Stimulated activated effector memory CD8-positive, alpha-beta T cell treated with anti-CD3 and anti-CD28 coated beads, Interleukin-12 subunit alpha, Interleukin-12 subunit beta, amount 100 ng/mL, for 72 hours (primary cell): ENCODE data around the gene JAM3.
"Not testable (repeated sequence)": the region's sequence is repeated elsewhere in the genome, so short reads cannot be mapped to it uniquely, and the experiment has no call there.

Experiments used
- ATAC-seq: fragments of 150-1000 bp; cut with Tn5 transposase; 2 replicates; pipeline ENCODE4 v1.10.0; 2021
- DNase-seq, 2 donors: peaks; one replicate each; pipeline ENCODE4 v3.0.0; 2021 to 2022; ENCODE audit warnings: low spot score in 2 of 2
- H3K27ac Mint-ChIP-seq: one replicate; pipeline ENCODE4 v1.8.0; 2022; ENCODE audit warnings: mild to moderate bottlenecking, mixed read lengths
- H3K36me3 Mint-ChIP-seq: one replicate; pipeline ENCODE4 v1.8.0; 2022; ENCODE audit warnings: mild to moderate bottlenecking, mixed read lengths
- H3K4me1 Mint-ChIP-seq: one replicate; pipeline ENCODE4 v1.8.0; 2022; ENCODE audit warnings: mixed read lengths
- H3K4me3 Mint-ChIP-seq: one replicate; pipeline ENCODE4 v1.8.0; 2022; ENCODE audit warnings: mild to moderate bottlenecking, mixed read lengths
- H3K9me3 Mint-ChIP-seq: one replicate; pipeline ENCODE4 v1.8.0; 2022; ENCODE audit warnings: mixed read lengths

Gene JAM3

GRCh38 chr11:134155456-134155855, 86.6 kb downstream of the JAM3 start:
- DNase-seq, result no peak
- Mint-ChIP-seq H3K36me3 (peaks cover 94% of the 10 kb centered on the region), H3K9me3 (no peaks in the 10 kb centered on the region), H3K27ac (no peak overlapping the region), H3K4me3 (no peak overlapping the region), H3K4me1 (no peaks in the 10 kb centered on the region)
- no peak for ATAC-seq

DNA sequence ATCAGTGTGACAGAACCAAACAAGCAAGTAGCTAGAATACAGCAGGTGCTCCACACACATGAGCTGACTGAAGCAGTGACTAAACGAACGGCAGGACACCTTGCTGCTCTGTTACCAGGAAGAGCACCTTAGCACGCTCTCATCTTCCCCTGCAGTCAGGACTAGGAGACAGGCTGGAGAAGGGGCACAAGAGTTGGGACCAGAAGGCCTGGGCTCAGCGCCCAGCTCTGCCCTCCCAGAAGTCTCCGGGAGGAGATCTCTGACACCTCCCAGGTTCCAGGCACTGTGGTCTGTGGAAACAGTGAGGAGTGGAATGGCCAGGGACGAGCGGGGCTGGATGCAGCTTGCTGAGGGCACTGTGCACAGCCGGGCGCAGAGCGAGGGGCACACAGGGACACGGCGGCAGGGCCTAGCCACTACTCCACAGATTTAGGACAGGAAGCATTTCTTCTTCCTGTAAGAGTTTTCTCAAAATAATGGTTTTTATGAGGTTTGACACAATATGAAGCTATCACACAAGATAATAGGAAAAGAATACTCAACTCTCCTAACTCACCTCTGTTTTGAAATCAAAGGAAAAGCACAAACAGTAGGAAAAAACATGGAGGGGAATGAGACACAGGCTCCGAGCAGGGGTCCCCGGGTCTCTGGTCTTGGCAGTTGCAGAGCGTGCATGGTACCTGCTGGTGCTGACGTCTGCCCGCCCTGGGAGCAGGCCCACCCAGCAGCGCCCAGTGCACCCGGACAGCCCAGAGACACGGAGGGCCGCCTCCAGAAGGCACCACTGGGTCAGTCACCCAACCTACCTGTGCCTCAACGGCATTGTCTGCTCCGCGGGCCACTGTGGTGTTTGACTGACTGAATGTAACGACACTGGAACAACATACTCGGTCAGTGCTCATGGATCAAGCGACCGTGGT, 87.3 kb downstream of the JAM3 start:
- Mint-ChIP-seq H3K27ac (no peak overlapping the region), H3K36me3 (peaks cover 94% of the 10 kb centered on the region), H3K9me3 (no peaks in the 10 kb centered on the region), H3K4me1 (no peaks in the 10 kb centered on the region), H3K4me3 (no peak overlapping the region)
- ATAC-seq, result no peak
- no peak for DNase-seq

GRCh38 chr11:134157451-134157850, 88.6 kb downstream of the JAM3 start:
- H3K9me3 Mint-ChIP-seq, result no peaks in the 10 kb centered on the region
- DNase-seq, result no peak
- no peaks in the 10 kb centered on the region for H3K4me1 Mint-ChIP-seq
- ATAC-seq, result no peak
- no peak overlapping the region for H3K27ac Mint-ChIP-seq
- H3K4me3 Mint-ChIP-seq, result no peak overlapping the region
- peaks cover 96% of the 10 kb centered on the region for H3K36me3 Mint-ChIP-seq

DNA sequence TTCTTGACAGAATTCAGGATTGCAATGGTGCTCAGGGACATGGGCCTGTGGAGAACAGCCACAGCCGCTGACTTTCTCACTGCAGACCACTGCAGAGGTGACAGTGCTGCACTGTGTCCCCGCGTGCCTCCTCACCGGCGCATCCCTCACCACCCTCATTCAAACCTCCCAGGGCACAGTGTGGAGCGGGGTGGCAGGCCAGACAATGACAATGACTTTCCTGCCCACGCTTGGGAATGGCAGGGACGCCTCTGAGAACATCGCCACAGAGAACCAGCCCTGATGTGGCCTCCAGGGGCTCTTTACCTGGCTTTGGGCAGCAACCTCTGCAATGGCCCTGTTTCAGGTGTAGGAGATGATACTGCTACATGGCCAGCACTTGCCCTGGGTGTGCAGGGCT, 89.2 kb downstream of the JAM3 start:
- Mint-ChIP-seq H3K4me3 (no peak overlapping the region), H3K36me3 (peaks cover 98% of the 10 kb centered on the region), H3K4me1 (no peaks in the 10 kb centered on the region), H3K27ac (no peak overlapping the region), H3K9me3 (no peaks in the 10 kb centered on the region)
- DNase-seq, result no peak
- ATAC-seq, result no peak

DNA sequence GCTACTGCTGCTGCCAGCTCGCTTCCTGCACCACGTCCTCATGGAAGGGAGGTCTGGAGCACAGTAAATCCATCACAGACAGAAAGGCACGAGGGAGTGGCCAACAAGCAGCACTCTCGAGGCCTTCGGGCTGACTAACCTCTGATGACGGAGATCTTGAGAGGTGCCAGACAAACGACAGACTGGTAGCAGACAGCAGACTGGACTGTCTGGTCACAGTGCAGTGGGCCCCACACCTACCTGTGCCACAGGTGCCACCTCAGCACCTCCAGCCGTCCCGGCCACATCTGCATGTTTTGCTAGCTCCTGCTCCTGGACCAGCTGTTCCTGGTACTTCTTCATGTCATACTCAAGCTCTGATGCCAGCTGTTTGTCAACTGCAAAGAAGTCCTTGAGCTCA, 90.8 kb downstream of the JAM3 start:
- no peak overlapping the region for H3K4me3 Mint-ChIP-seq
- H3K36me3 Mint-ChIP-seq, result peaks cover 100% of the 10 kb centered on the region
- H3K27ac Mint-ChIP-seq, result no peak overlapping the region
- no peaks in the 10 kb centered on the region for H3K9me3 Mint-ChIP-seq
- DNase-seq, result no peak
- peaks cover 2% of the 10 kb centered on the region for H3K4me1 Mint-ChIP-seq
- ATAC-seq, result no peak

DNA sequence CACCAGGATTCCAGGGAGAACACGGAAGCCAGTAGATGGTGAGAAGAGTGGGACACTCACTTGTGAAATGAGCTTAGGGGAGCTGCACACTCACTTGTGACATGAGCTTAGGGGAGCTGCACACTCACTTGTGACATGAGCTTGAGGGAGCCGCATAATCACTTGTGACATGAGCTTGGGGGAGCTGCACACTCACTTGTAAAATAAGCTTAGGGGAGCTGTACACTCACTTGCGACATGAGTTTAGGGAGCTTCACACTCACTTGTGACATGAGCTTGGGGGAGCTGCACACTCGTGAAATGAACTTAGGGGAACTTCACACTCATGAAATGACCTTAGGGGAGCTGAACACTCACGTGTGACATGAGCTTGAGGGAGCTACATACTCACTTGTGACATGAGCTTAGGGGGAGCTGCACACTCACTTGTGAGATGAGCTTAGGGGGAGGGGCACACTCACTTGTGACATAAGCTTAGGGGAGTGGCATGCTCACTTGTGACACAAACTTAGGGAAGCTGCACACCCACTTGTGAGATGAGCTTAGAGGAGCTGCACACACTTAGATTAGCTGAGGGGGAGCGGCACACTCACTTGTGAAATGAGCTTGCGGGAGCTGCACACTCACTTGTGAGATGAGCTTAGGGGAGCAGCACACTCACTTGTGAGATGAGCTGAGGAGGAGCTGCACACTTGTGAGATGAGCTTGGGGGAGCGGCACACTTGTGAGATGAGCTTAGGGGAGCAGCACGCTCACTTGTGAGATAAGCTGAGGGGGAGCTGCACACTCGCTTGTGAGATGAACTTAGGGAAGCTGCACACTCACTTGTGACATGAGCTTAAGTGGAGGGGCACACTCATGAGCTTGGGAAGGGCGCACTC, 95.9 kb downstream of the JAM3 start:
- Mint-ChIP-seq H3K4me3 (no peak overlapping the region), H3K27ac (no peak overlapping the region), H3K4me1 (peaks cover 6% of the 10 kb centered on the region), H3K36me3 (peaks cover 84% of the 10 kb centered on the region), H3K9me3 (no peaks in the 10 kb centered on the region)
- no peak for ATAC-seq
- no peak for DNase-seq

DNA sequence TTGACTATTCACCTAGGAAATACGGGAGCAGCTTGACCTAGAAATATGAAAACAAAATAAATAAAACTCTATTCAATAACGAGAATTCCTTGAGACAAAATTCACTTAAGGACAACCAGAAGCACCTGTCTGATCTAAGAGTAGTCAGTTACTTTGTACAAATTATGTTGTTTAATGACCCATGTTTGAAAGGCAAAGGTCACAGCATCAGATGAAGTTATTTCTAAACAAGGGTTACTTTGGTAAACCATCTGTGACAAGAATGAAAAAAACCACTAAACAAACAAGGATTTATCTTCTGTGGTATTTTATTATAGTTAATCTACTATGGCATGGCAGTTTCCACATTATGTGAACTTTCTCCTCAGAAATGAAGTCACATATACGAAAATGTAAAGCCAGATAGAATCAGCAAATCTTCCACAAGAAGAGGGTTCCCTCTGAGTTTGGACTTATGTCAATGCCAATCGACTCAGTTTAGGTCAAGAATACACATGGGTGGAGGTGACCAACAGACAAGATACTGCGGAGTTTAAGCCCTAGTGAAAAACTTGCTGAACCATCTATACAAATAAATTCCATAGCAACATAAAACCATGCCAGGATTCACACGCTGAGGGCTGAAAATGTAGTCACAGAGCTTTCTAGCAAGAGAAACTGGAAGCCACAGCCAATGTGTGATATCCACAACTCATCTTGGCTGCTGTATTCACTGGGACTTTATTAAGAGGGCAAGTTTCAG, 101.5 kb downstream of the JAM3 start:
- Mint-ChIP-seq H3K36me3 (peaks cover 73% of the 10 kb centered on the region), H3K4me3 (no peak overlapping the region), H3K4me1 (no peaks in the 10 kb centered on the region), H3K9me3 (no peaks in the 10 kb centered on the region), H3K27ac (peak overlapping the region; percentile 48)
- DNase-seq (no peak), ATAC-seq (no peak)

GRCh38 chr11:134170919-134171281, 102.0 kb downstream of the JAM3 start:
- no peak overlapping the region for H3K4me3 Mint-ChIP-seq

GRCh38 chr11:134171951-134172350, 103.1 kb downstream of the JAM3 start:
- ATAC-seq (no peak), DNase-seq (no peak)
- no peak overlapping the region for H3K4me3 Mint-ChIP-seq
- H3K9me3 Mint-ChIP-seq, result no peaks in the 10 kb centered on the region
- H3K36me3 Mint-ChIP-seq, result peaks cover 85% of the 10 kb centered on the region
- no peaks in the 10 kb centered on the region for H3K4me1 Mint-ChIP-seq
- peak overlapping the region; percentile 77 for H3K27ac Mint-ChIP-seq

More at GRCh38 chr11:134170919-134171281, 102.0 kb downstream of the JAM3 start:
- Mint-ChIP-seq H3K27ac (no peak overlapping the region), H3K4me1 (no peaks in the 10 kb centered on the region), H3K9me3 (no peaks in the 10 kb centered on the region), H3K36me3 (peaks cover 74% of the 10 kb centered on the region)
- no peak for ATAC-seq
- no peak for DNase-seq

DNA sequence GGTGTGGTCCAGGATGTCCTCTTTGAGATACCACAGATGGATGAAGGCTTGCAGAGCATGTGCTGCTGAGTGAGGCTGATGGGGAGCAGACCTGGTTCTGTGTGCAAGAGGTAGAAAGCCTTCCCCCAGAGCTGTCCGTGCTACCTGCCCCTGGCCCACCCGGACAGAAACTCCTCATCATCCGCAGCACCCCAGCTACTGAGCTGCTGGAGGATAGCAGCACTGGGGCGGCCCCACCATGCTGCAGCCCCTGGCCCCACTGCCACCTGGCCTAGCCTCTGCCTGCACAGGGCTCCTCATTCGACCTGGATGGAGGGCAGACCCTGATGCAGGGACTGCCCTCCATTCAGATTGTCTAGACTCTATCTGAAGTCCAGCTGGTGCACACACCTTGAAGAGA, 104.4 kb downstream of the JAM3 start:
- Mint-ChIP-seq H3K27ac (no peak overlapping the region), H3K4me1 (no peaks in the 10 kb centered on the region), H3K36me3 (peaks cover 86% of the 10 kb centered on the region), H3K9me3 (no peaks in the 10 kb centered on the region), H3K4me3 (no peak overlapping the region)
- DNase-seq (no peak), ATAC-seq (no peak)

- DNase-seq, result peak in 1 of 2 donors; percentile 15
- ATAC-seq, result no peak
- Mint-ChIP-seq H3K36me3 (peaks cover 93% of the 10 kb centered on the region), H3K27ac (no peak overlapping the region), H3K4me3 (no peak overlapping the region), H3K4me1 (no peaks in the 10 kb centered on the region), H3K9me3 (no peaks in the 10 kb centered on the region)
These were observed 107.4 kb downstream of the JAM3 start for GRCh38 chr11:134176284-134176683.

- ATAC-seq, result no peak
These were observed 109.3 kb downstream of the JAM3 start for GRCh38 chr11:134178032-134178674.

GRCh38 chr11:134181707-134182106, 112.8 kb downstream of the JAM3 start:
- Mint-ChIP-seq H3K27ac (no peak overlapping the region), H3K36me3 (peaks cover 80% of the 10 kb centered on the region), H3K4me3 (no peak overlapping the region), H3K9me3 (no peaks in the 10 kb centered on the region), H3K4me1 (no peaks in the 10 kb centered on the region)
- DNase-seq (no peak), ATAC-seq (no peak)

More at GRCh38 chr11:134178032-134178674, 109.3 kb downstream of the JAM3 start:
- no peak for DNase-seq
- Mint-ChIP-seq H3K27ac (peak overlapping the region; percentile 20), H3K36me3 (peaks cover 80% of the 10 kb centered on the region), H3K4me1 (no peaks in the 10 kb centered on the region), H3K9me3 (no peaks in the 10 kb centered on the region), H3K4me3 (no peak overlapping the region)

- not testable (repeated sequence) for H3K9me3 Mint-ChIP-seq, ATAC-seq, DNase-seq, H3K27ac Mint-ChIP-seq, H3K4me1 Mint-ChIP-seq, H3K4me3 Mint-ChIP-seq
- peaks cover 99% of the 10 kb centered on the region for H3K36me3 Mint-ChIP-seq
These were observed 119.2 kb downstream of the JAM3 start for GRCh38 chr11:134188092-134188491.

DNA sequence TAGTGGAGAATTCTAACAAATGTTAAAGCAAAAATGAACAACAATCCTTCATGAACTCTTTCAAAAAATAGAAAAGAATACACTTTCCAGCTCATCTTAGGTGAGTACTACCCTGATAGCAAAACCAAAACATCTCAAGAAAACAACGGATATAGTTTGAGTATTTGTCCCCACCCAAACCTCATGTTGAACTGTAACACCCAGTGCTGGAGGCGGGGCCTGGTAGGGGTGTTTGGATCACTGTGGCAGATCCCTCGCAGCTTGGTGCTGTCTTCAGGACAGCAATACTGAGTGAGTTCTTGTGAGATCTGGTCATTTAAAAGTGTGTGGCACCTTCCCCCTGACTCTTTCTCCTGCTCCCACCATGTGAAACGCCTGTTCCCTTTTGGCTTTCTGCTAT, 127.9 kb downstream of the JAM3 start:
- peaks cover 6% of the 10 kb centered on the region for H3K4me1 Mint-ChIP-seq
- DNase-seq (no peak), ATAC-seq (no peak)
- H3K9me3 Mint-ChIP-seq, result no peaks in the 10 kb centered on the region
- H3K36me3 Mint-ChIP-seq, result peaks cover 100% of the 10 kb centered on the region
- no peak overlapping the region for H3K4me3 Mint-ChIP-seq
- H3K27ac Mint-ChIP-seq, result peak overlapping the region; percentile 20
